Measurements from ENCODE around the gene MAML2. TPM values are rescaled to one million over a fixed set of nuclear protein-coding genes. Genes with fewer than 3 reads are reported as not detected.

Gene MAML2
- total RNA-seq, 1 experiment from 2014 or later, result 2.7 TPM

GRCh38 chr11:96237766-96238266 is 105.2 kb downstream of the MAML2 start:
- Histone ChIP-seq H3K14ac (ENCODE audit: insufficient read depth, low read length) (no peak overlapping the region), H2BK120ac (ENCODE audit: low read depth, low read length, poor library complexity, severe bottlenecking) (no peak overlapping the region), H3K23ac (ENCODE audit: insufficient read length, low read depth, low read length) (no peak overlapping the region), H3T11ph (ENCODE audit: low read length) (no peak overlapping the region), H3K9ac (ENCODE audit: extremely low read depth, insufficient read length, low read length) (no peak overlapping the region), H2BK5ac (ENCODE audit: insufficient read length, low read length) (no peak overlapping the region), H2AFZ (ENCODE audit: low read length) (no peak overlapping the region), H4K91ac (ENCODE audit: insufficient read length, low read depth, low read length) (no peak overlapping the region), H3K27ac (ENCODE audit: insufficient read length, low read depth, low read length) (no peak overlapping the region), H3K27me3 (ENCODE audit: insufficient read depth, low read length) (no peaks in the 10 kb centered on the region), H2BK15ac (ENCODE audit: low read depth, low read length) (no peak overlapping the region), H4K8ac (replicated peaks; ENCODE audit: insufficient read length, low read depth, low read length) (no peak overlapping the region), H4K5ac (ENCODE audit: insufficient read length, low read depth, low read length) (no peak overlapping the region), H3K18ac (ENCODE audit: insufficient read length, low read depth, low read length) (no peak overlapping the region), H3K4me1 (ENCODE audit: insufficient read depth, low read length) (peaks cover 8% of the 10 kb centered on the region; the same call in 1 of the 2 replicates), H3K4me2 (ENCODE audit: insufficient read depth, insufficient read length, low read length) (no peak overlapping the region), H4K20me1 (ENCODE audit: control insufficient read depth, insufficient read depth, insufficient read length) (no peaks in the 10 kb centered on the region), H3K23me2 (ENCODE audit: insufficient read length, low read depth, low read length, poor library complexity, severe bottlenecking) (no peaks in the 10 kb centered on the region), H3K4ac (ENCODE audit: low read depth, low read length) (no peak overlapping the region), H3K79me1 (ENCODE audit: insufficient read depth, low read depth, low read length, poor library complexity, severe bottlenecking) (no peaks in the 10 kb centered on the region), H2AK5ac (ENCODE audit: insufficient read length, low read length) (no peak overlapping the region), H3K9me3 (ENCODE audit: control insufficient read depth, low read depth, low read length) (no peaks in the 10 kb centered on the region), H3K79me2 (ENCODE audit: insufficient read depth, low read length) (no peaks in the 10 kb centered on the region), H2BK20ac (ENCODE audit: low read depth, low read length, poor library complexity, severe bottlenecking) (no peak overlapping the region), H2BK12ac (ENCODE audit: insufficient read length, low read depth, low read length) (no peak overlapping the region), H3K56ac (ENCODE audit: insufficient read length, low read depth, low read length) (no peak overlapping the region)
- DNase-seq, result no peak
- no peaks in the 10 kb centered on the region for H3K36me3 Mint-ChIP-seq (ENCODE audit: insufficient read depth in 1 of 3, low read depth in 3 of 3)
- H3K27ac Mint-ChIP-seq, result no peak overlapping the region
- no peak for TF ChIP-seq CTCF (conservative IDR thresholded peaks at IDR 0.05)
- no CpG with 5 or more reads among the region's 1 CpG for WGBS (ENCODE audit: extremely low coverage, insufficient read length, low lambda C conversion rate)
- no peak overlapping the region for H3K4me3 Mint-ChIP-seq
- H3K9me3 Mint-ChIP-seq, result no peaks in the 10 kb centered on the region
- H3K27me3 Mint-ChIP-seq (ENCODE audit: low read depth), result no peaks in the 10 kb centered on the region
- peaks cover 16 to 21% of the 10 kb centered on the region in 2 experiments for H3K4me1 Mint-ChIP-seq
